HG02642 (cell line): ENCODE data around the gene ENC1.
"Not testable (repeated sequence)": the region's sequence is repeated elsewhere in the genome, so short reads cannot be mapped to it uniquely, and the experiment has no call there.

Source experiments
- ATAC-seq: cut with Tn5 transposase; IDR thresholded peaks from one replicate; pipeline ENCODE4 v1.9.1; 2021; ENCODE audit warnings: mild to moderate bottlenecking; ENCODE audit not compliant: unreplicated experiment, poor library complexity

Gene ENC1, protein sequence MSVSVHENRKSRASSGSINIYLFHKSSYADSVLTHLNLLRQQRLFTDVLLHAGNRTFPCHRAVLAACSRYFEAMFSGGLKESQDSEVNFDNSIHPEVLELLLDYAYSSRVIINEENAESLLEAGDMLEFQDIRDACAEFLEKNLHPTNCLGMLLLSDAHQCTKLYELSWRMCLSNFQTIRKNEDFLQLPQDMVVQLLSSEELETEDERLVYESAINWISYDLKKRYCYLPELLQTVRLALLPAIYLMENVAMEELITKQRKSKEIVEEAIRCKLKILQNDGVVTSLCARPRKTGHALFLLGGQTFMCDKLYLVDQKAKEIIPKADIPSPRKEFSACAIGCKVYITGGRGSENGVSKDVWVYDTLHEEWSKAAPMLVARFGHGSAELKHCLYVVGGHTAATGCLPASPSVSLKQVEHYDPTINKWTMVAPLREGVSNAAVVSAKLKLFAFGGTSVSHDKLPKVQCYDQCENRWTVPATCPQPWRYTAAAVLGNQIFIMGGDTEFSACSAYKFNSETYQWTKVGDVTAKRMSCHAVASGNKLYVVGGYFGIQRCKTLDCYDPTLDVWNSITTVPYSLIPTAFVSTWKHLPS

GRCh38 chr5:74640450-74640953 is at the start of gene ENC1:
Gene ENC1 (minus strand): TSS chr5:74640728. CDS start chr5:74636485, 4,243 bp downstream.
- ATAC-seq = peak; percentile 76

DNA sequence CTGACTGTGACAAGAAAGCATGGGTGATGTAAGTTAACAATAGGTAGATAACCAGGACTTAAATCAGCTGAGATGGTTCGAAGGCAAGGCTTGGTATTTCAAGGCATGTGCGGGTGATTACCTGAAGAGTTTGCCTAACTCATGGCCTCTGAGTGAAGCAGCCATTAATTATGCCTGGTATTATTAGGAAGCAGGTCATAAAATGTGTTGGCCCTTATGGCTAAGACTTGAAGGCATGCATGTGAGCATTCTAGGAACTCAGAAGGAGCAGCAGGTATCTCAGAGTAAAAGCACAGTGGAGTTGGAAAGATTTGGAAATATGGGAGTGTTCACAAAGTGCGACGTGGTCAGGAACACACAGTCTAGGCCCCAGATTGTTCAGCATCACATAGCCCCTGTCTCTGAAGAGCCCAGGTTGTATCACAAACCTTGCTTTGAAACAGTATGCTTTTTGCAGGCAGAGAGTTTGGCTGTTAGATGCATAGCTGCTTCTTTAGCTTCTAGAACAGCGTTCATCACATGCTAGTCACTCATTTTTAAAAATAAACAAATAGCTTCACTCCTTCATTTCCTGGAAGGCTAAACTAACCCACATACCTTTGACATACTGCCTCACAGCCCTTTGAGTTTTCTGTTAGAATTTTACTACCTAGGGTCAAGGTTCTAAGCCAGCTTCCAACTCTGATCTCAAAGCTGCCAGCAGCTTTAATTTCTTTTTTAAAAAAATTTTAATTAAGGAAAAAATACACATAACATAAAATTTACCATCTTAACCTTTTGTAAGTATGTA is 46.6 kb upstream of the ENC1 start:
- ATAC-seq = no peak

GRCh38 chr5:74685979-74686631 is 45.6 kb upstream of the ENC1 start:
- peak; percentile 48 for ATAC-seq

- peak; percentile 85 for ATAC-seq
Observed at GRCh38 chr5:74684900-74685851, 44.6 kb upstream of the ENC1 start, which contains the start of gene HEXB. Gene HEXB (plus strand): TSS chr5:74685233. CDS start chr5:74685261, 28 bp downstream.

DNA sequence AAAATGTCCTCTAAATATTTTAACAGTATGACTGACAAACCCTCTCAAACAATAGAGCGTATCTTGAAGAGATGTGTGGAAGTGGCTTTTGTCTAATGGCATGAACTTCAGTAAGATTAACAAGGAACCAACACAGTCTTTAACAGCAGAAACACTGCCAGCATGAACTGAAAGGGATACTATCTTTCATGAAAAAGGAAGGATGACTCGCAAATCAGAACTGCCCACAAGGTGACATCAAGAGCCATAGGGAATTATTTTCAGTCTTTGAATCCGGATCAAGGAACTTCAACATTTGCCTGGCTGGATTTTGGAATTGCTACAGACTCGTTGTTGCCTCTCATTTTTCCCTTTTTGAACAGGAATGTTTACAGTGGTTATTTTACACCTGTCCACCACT is 39.4 kb upstream of the ENC1 start:
- ATAC-seq = no peak

GRCh38 chr5:74679300-74679699 is 38.8 kb upstream of the ENC1 start:
- not testable (repeated sequence) for ATAC-seq

DNA sequence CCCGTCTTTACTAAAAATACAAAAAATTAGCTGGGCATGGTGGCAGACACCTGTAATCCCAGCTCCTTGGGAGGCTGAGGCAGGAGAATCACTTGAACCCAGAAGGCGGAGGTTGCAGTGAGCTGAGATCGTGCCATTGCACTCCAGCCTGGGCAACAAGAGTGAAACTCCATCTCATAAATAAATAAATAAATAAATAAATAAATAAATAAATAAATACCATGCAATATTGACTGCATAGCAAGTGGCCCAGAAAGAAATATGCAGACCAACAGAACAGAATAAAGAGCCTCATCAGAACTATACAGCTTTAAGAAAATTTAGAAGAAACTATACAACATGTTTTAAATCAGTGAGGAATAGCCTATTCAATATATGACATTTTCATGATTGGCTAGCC is 37.6 kb upstream of the ENC1 start:
- ATAC-seq = not testable (repeated sequence)

DNA sequence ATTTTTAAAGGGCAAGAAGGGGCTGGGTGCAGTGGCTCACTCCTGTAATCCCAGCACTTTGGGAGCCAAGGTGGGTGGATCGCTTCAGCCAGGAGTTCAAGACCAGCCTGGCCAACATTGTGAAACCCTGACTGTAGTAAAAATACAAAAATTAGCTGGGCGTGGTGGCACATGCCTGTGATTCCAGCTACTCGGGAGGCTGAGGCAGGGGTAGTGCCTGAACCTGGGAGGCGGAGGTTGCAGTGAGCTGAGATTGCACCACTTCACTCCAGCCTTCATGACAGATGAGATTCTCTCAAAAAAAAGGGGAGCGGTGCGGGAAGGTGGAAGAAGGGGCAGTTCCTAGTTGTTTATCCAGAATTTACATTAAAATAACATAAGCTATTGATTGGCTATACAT is 35.9 kb upstream of the ENC1 start:
- ATAC-seq = not testable (repeated sequence)

DNA sequence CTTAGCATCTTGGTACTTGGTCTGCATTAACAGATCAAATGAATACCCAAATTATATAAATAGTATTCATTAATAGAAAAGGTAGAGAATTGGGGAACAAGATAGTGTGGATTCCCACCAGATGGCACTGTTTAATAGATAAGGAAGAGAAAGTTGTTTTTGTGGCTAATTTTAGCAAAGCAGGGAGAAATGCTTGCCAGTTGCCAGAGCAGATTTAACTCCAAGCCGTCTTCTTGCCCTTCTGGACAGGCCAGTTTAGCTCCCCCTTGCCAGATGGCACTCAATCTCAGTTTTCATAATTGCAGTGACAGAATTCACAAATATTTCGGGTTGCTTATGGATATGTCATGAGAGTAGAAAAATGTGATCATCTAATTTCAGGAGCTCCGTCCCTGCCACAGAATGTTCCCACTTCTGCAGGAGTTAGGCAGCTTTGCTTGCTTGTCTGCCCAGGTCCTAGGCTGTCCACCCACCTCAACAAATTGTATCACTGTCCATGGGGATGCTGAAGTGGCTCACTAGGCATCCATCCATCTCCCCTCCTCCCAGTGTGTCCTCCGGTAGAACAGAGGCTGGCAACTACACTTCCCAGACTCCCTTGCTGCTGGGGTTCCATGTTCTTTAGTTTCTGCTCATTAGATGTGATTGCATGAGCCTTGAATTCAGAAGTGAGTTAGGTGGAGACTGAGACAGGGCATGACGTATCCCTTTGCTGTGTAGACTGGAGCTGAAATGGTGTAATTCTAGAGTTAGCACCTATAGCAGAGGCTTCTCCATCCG is 32.7 kb upstream of the ENC1 start:
- ATAC-seq = no peak

- ATAC-seq = no peak
Observed at GRCh38 chr5:74672215-74672877, 31.8 kb upstream of the ENC1 start.

DNA sequence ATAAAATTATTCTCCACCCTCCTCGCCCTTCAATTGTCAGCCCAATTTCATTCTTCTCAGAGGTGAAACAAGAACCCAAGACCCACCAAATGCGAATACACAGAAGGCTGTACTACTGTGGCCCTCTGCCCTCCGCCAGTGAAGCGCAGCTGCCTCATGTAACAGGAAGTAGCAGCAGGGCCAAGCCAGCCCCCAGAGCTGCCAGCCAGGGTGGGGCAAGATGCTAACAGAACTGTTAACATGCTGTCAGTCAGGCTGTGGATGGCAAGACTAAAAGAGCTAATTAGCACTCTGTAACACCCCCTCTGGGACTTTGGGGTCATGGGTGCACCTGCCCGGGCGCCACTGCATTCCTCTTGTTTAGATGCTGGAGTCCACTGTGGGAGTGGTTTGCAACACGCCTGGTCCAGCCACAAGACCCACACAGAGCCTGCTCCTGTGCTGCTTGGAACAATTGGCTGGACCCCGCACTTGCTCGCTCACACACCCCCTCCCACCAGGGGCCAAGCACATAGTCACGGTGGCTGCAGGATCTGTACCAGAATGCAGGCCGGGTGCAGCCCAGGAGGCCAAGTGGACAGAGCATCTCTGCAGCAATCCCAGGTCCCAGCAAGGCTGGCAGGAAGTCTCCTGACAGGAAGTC is 30.0 kb upstream of the ENC1 start:
- ATAC-seq = no peak

- no peak for ATAC-seq
Observed at GRCh38 chr5:74669821-74670220, 29.3 kb upstream of the ENC1 start.

DNA sequence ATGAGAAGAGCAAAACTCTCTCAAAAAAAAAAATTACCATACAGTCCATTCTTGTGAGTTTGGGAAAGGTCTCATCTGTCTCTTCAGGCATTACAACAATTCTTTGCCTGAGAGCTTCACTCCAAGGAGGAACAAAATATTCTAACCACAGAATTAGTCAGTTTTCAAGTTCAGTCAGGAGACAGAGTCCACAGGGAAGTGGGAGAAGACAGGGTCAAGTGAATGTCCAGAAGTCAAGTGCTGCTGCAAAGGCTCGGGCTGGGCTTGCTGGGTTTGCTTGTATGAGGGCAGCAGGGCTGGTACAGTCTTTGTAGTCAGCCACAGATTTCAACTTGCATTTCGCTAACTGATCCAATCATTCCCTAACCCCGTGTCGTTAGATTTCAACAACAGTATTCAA is 26.9 kb upstream of the ENC1 start:
- ATAC-seq = no peak

GRCh38 chr5:74665816-74666215 is 25.3 kb upstream of the ENC1 start:
- no peak for ATAC-seq

- no peak for ATAC-seq
Observed at GRCh38 chr5:74665273-74665672, 24.7 kb upstream of the ENC1 start.

DNA sequence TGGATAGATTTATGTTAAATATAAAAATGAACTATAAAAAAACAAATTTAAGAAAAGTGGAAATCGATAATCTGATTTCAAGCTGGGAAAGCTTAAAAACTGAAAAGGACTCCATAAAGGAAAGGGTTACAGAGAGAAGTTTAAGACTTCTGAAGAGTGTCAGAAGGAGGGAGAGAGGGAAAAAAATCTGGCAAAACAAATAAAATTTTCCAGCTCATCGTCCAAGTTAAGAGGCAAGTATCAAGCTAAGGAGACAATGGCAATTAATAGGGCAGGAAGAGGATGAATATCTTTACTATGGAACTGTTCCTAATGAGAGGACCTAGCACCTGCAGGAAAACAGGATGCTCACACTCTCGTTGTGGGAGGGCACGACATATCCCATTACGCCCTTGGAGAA is 24.0 kb upstream of the ENC1 start:
- ATAC-seq = no peak

DNA sequence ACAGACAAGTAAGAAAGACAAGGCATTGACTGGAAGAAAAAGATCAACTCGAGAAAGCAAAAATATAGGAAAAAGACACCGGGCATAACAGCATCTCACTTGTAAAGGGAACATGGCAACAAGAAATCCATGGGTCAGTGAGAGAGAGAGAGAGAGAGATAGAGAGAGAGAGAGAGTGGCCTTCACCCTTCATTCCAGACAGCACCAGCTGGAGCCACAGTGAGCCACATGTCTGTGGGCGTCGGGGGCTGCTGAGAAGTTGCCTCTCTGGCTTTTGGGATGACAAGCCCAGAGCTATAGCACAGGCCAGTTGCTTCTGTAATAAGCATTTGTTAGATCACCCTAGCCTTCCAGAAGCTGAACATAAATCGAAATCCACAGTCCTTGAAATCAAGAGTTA is 20.3 kb upstream of the ENC1 start:
- ATAC-seq = no peak

- no peak for ATAC-seq
Observed at GRCh38 chr5:74660140-74660539, 19.6 kb upstream of the ENC1 start.
